GM18873 (cell line): Measurements from ENCODE around the gene KLHL36.

Experiments
- ATAC-seq: cut with Tn5 transposase; IDR thresholded peaks from one replicate; pipeline ENCODE4 v1.9.1; 2021; ENCODE audit warnings: mild to moderate bottlenecking, moderate library complexity, moderate number of reproducible peaks; ENCODE audit not compliant: unreplicated experiment, low FRiP score

The KLHL36 gene

DNA sequence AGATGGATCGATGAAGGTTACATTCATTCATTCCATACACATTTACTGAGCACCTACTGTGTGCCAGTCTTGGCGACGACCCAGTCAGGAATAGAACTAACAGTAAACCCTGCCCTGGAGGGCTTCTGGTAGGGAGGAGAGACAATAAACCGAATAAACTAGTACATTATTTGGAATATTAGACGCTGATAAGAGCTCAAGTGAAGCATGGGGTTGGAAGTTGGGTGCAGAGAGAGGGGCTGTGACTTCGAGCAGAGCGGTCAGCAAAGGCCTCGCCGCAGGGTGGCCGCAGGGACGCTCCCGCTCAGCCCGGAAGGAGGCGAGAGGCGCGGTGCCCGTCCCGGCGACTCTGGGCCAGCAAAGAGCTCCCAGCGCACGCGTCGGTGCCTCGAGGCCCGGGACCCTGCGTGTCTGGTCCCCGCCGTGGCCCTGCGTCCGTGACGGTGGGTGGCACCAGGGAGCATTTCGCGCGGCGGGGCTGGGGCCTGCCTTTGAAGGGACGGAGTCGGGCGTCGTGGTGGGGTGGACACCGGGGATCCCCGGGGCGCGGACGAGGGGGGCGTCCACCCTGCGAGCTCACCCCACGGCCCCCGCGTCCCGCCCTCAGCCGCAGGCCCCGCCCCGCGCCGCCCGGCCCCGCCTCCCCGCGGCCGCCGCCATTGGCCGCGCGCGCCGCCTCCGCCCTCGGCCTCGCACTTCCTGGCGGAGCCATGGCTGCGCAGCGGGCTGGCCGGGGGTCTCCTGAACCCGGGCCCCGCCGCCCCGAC is at the start of gene KLHL36:
KLHL36 (plus strand) TSS at position 684 of the 767 bp plus-strand sequence. CDS start 2,357 bp downstream, outside the sequence.
- ATAC-seq: peak; percentile 44

DNA sequence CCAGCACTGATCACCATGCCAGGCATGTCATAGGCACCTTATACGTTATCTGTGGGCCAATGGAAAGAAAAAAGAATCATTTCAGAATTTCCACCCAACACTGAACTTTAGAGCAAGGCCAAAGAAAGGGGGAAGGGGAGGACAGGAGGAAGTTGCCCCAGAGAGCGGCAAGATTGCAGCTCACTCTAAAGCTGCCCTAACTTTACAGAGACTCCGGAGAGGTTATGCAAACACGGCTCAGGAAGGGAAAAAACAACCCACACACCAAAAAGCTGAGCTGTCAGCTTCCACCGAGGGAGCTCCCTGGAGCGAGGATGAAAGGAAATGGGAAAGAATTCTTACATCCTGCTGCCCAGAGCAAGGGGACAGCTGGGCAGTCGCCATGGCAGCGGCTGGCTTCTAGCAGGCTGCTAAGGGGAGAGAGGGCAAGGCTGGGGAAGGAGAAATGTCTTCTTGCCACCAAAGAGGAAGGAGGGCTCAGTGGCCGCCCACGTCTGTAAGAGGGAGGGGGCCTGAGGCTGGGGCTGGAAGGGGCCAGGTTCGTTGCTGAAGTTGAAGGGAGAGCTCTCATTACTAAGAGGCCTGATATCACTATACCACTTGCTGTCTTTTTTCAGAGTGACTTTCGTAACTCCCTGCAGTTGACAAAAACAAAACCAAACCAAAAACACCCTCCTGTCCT is 48.6 kb upstream of the KLHL36 start:
- ATAC-seq: no peak

DNA sequence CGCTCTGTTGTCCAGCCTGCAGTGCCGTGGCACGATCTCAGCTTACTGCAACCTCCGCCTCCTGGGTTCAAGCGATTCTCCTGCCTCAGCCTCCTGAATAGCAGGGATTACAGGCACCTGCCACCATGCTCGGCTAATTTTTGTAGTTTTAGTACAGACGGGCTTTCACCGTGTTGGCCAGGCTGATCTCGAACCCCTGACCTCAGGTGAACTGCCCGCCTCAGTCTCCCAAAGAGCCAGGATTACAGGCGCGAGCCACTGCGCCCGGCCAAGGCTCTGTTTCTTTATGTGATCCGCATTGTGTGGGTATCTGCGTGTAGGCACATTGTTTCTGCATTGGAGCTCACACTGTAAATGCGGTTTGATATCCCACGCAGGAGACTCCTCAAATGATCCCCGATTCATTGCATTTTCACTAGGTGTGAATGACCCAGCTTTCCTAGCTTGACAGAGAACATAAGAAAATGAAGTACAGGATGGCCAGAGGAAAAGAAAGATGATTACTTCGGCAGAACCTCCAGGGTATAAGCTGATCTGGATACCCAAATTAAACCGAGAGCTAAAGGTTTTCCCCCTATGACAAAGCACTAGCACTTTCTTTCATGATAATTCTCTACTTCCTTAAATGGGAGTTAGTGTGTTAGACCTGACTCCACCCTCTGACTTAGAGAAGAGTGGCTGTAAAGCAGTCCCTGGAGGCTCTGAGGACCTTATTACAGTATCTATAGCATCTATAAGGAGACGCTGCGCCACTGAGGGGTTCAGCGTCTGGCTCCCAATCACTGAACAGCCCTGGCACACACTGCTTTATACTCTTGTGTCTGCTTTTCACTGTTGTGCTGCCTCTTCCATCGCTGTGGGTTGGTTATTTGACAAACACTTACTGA is 47.7 kb upstream of the KLHL36 start:
- ATAC-seq: peak; percentile 63

DNA sequence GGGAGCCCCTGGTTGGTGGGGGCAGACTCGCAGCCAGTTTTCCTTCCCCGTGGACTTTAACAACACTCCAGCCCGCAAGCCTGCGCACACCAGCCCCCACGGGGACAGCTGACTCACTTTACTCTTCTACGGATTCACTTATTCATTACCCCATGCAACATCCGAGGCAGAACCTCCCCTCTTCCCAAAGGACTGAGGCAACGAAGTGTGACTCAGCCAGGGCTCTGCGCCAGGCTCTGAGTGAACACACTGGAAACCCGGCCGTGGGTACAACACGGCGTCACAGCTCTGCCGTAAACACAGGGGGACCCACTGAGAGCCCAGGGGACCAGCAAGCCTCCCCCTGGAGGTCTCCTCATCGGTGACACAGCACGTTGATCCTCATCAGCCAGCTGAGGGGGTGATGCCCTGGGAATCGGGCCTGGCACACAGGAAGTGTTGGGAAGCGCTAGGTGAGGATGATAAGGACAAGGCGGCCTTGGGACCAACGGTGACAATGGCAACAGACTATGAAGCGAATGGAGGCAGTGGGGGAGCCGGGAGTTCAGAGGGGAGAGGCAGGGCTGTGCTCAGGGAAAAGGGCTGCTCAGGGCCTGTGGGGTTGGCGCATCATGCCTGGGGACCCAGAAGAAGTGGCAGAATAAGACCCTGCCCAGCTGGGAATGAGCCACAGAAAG is 45.0 kb upstream of the KLHL36 start:
- ATAC-seq: no peak

DNA sequence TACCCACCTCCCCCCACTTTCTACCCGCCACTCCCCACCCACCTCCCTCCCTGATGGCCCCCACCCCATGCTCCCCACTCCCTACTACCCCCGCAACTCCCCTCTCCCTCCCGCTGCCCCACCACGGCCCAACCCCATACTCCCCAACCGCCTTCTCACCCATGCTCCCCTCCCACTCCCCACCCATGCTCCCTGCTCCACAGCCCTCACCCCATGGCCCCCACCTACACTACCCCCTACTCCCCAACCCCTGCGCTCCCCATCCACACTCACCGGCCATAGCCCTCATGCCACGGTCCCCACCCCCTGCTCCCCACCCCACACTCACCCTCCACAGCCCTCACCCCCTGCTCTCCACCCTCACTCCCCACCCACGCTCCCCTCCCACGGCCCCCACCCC is 44.4 kb upstream of the KLHL36 start:
- no peak for ATAC-seq

DNA sequence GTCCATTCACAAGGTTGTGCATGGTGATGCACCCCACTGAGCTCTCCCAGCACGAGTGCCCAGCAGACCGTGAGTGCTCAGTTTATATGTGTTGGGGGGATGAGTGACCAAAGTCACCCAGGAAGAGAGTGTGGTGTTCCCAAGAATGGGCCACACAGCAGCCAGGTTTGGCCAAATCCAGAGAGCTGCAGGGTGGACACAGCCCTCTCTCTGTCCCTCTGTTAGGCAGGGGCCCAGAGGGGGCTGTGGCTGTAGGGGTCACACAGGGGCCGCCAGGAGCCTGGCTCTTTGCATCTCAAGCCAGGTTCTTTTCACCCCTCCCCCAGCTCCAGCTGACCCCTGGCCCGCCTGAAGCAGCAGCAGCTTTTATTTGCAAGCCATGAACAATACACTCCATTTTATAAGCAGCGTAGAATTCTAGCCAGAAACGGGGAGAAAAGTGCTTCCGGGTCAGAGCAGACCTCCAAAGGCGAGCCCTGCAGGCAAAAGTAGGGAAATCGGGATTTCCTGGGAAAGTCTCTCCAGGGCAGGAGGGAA is 43.8 kb upstream of the KLHL36 start:
- ATAC-seq: no peak

DNA sequence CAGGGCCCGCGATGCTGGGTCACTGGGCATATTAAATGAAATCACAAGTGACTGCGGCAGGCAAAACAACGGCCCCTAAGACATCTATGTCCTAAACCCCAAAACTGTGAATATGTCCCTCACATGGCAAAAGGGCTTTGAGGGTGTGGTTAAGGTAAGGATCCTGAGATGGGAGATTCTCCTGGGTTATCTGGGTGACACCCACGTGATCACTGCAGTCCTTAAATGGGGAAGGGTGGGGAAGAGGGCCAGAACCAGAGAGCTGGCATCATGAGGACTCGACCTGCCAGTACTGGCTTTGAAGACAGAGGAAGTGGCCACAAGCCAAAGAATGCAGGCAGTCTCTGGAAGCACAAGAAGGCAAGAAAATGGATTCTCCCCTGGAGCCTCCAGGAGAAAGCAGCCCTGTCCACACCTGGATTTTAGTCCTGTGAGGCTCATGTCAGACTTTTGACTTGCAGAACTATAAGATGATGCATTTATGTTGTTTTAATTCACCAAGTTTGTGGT is 42.9 kb upstream of the KLHL36 start:
- ATAC-seq: no peak

DNA sequence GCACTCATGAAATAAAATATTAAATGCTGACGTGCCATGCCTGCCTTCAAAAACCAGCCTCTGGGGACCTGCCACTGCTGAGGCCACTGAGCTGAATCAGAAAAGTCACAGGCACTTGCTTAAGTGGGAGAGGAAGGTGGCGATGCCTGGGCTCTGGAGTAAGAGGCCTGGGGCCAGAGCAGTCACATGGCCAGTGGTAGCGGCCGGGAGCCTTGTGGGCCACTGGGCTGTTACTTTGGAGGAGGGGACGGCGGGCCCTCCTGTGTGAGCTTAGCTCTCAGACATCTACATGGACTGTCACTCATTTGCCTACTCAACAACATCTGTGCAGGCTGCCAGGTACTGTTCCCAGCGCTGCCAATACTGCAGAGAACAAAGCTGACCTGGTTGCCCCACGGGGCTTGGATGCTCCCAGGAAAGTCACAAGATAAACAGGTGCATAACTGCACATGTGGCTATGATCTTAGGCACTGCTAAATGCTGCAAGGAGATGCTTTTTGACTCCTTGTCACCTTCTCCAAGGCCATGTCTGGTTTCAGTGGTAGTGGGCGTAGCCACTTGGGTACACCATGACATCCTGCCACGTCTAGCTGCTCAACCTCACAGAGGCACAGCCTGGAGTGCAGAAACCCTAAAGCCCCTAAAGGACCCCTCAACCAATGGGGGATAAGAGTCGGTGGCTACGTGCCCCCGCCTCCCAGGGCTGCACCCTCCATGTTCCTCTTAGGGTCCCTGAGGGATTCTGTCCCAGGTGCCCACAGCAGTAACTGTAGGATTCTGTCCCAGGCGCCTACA is 42.0 kb upstream of the KLHL36 start:
- no peak for ATAC-seq

DNA sequence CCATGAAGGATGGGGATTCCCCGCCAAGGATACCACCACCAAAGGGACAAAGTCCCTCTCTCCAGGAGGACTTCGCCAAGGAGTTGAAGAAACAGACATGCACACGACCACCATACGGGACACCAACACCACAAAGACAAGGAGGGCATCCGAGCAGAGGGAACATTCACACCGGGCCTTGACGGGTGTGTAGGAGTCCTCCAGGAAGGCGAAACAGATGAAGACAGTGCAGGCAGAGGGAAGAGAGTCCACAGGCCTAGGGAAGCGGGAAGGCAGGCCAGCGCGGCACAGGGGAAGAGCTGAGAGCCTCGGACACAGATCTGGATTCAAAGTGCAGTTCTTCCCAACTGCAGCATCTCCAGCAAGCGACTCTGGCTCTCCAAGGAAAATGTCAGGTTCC is 41.2 kb upstream of the KLHL36 start:
- ATAC-seq: no peak

DNA sequence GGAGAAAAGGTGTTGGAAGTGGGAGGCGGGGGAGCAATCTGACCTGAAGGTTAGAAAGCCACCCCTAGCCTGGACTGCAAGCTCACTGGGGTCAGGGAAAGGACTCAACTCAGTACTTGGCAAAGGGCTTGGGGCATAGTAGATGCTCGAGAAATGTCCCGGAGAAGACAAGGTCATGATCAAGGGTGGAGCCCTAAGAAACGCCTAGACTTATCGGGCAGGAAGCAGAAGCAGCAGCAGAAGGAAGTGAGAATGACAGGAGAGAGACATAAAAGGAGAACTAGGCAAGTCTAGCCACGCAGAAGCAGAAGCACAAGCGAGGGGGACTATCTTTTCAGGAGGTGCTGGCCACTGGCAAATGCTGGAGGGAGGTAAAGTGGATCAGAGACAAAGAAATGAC is 40.6 kb upstream of the KLHL36 start:
- ATAC-seq: no peak

DNA sequence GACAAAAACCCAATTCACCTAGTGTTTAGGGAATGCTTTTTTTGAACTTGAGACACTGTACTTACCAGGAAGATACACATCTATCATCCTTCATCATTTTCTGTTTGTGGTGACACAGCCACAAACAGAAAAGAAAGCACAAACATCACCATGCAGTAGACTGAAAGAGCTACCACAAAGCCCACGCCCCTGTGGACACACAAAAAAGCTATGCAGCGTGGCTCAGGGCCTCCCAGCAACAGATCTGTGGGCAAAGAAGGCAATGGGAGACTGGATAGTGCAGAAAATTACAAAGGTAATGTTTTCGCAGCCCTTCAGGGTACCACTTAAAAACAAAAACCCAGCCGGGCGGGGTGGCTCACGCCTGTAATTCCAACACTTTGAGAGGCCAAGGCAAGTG is 40.0 kb upstream of the KLHL36 start:
- ATAC-seq: no peak

DNA sequence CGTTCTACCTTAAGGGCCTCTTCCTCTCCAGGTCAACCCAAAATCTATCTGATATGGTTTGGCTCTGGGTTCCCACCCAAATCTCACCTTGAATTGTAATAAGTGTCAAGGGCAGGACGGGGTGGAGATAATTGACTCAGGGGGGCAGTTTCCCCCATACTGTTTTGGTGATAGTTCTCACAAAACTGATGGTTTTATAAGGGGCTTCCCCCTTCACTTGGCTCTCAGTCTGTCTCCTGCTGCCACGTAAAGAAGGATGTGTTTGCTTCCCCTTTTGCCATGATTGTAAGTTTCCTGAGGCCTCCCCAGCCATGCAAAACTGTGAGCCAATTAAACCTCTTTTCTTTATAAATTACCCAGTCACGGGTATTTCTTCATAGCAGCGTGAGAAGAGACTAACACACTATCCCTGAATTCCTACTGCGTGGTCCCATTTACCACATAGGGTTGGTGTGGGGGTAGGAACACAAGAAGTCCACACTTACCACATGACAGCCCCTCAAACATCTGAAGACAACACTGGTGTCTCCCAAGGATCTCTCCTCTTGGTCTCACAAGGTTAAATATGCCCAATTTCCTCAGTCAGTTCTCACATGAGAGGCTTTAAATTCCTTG is 38.6 kb upstream of the KLHL36 start:
- ATAC-seq: no peak

DNA sequence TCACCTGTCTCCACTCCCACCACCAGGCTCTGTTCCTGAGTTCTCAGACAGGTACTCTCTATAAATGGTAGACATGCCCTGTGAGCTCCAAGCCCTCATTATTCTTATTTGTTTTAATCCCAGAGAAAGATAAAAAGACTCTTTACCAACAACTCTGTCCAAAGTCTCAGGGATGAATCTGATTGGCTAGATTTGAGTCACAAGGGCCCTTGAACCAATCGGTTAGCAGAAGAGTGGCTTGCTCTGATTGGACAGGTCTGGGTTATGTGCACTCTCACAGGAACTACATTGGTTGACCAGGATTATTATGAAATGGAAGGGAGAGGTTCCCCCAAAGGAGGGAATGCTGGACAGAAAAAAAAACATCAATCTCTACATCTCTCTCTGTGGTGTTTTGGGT is 37.9 kb upstream of the KLHL36 start:
- no peak for ATAC-seq

DNA sequence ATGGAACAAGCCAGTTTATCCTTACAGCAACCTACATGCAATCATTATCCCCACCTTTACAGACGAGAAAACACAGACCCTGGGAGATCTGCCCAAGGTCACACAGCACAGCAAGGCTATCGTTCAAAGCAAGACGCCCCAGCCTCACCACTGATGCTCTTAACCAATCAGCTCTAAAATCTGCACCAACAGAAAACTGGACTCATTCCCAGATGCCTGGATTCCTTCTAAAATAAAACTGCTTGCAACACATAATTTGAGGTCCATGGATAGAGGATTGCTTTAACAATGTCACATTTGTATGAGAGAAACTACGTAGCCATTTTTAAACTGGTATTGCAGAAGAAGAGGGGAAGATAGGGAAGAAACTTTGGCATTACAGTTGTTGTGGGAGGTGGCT is 37.3 kb upstream of the KLHL36 start:
- ATAC-seq: no peak

DNA sequence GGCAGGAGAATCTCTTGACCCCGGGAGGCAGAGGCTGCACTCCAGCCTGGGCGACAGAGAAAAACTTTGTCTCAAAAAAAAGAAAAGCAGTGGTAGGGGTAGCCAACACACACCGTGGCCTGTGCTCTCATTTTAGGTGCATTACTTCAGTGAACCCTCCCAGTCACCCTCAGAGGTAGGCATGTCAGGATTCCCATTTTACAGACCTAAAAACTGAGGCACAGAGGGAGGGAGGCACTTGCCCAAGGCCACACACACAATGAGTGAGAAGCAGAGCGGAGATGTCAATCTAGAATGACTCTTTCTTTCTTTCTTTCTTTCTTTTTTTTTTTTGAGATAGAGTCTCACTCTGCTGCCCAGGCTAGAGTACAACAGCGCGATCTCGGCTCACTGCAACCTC is 35.6 kb upstream of the KLHL36 start:
- no peak for ATAC-seq

DNA sequence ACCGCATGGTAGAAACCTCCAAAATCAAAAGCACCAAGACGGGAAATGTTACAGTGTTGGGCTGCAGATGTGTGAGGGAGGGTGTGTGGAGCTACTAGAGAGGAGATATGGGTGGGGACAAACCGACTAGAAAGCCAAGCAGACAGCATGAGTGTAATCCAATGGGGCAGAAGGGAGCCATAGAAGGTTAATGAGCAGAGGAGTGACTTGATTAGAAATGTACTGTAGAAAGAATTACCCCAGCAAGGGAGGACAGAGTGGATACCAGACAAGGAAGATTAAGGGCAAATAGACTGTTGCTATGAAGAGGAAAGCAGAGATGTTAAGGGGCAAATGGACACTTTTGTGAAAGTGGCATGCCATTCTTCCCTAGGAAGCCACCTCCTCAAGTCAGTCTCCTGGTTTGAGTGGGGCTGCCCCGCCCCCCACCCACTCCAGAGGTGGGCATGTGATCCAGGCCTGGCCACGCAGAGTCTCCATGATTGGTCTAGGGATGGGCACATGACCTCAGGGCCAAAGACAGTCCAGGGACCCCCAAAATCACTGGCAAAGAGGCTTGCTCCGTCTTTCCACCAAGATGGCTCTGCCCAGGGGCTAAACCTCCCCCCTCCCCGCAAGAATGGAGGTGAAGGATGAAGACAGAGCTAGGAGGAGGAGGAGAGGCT is 34.8 kb upstream of the KLHL36 start:
- no peak for ATAC-seq

DNA sequence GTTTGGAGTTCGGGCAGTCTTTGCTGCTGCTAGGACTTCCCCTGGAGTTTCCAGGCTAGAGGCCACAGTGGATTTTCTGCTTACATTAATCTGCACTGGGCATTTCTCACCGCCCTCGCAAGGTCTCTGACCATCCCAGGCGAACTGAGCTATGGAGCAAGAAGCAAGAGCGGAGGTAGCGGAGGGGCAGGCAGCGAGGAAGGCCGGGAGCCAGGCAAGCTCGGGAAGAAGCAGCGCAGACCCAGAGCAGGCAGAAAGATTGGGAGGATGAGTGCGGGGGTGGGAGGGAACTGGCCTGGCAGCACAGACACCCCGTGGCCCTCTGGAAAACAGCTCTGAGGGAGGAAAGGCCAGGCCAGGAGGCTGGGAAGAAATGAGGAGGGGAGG is 34.2 kb upstream of the KLHL36 start:
- no peak for ATAC-seq

DNA sequence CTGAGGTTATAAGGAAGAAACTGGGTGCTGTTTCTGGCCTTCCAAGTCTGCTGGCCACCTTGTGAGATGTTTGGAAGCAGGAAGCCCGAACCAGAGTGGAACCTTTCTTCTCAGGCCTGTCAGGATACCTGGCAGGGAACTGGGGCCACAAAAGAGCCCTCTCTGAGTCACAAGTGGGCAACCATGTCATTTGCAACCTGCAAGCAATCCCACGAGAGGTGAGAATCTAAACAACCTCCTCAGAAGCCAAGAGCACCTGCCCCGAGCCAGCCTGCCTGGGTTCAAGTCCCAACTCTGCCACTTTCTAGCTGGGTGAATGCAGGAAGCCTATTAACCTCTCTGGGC is 33.7 kb upstream of the KLHL36 start:
- ATAC-seq: no peak
